Measurements from ENCODE around the gene CCDC120.

Gene CCDC120

GRCh38 chrX:49058794-49059193 is at the start of gene CCDC120:
CCDC120 (plus strand) TSS chrX:49058999; CDS start chrX:49062042, 3,043 bp downstream.
- no peak for DNase-seq

- DNase-seq: no peak
These were observed 39.7 kb upstream of the CCDC120 start for GRCh38 chrX:49019050-49019449.

- no peak for DNase-seq
These were observed 39.1 kb upstream of the CCDC120 start for GRCh38 chrX:49019599-49020249.

GRCh38 chrX:49029876-49030275 is 28.9 kb upstream of the CCDC120 start:
- no peak for DNase-seq

GRCh38 chrX:49030283-49030682 is 28.5 kb upstream of the CCDC120 start:
- DNase-seq: no peak

- DNase-seq: no peak
These were observed 20.8 kb upstream of the CCDC120 start for GRCh38 chrX:49037883-49038475.

GRCh38 chrX:49039598-49040375 is 19.0 kb upstream of the CCDC120 start:
- DNase-seq: peak; percentile 49

- DNase-seq: no peak
These were observed 18.3 kb upstream of the CCDC120 start for GRCh38 chrX:49040376-49040955.

- peak; percentile 4 for DNase-seq
These were observed 16.8 kb upstream of the CCDC120 start for GRCh38 chrX:49041744-49042580.

- no peak for DNase-seq
These were observed 16.1 kb upstream of the CCDC120 start for GRCh38 chrX:49042581-49043219.

- peak; percentile 96 for DNase-seq
These were observed 15.4 kb upstream of the CCDC120 start, which contains the start of gene TFE3 for GRCh38 chrX:49043220-49043986. TFE3 (minus strand) TSS chrX:49043357; CDS start chrX:49043226, 131 bp downstream.

GRCh38 chrX:49043987-49044281 is 14.9 kb upstream of the CCDC120 start:
- DNase-seq: no peak

GRCh38 chrX:49053223-49054072 is 5.4 kb upstream of the CCDC120 start:
- DNase-seq: peak; percentile 66

- DNase-seq: no peak
These were observed 4.6 kb upstream of the CCDC120 start for GRCh38 chrX:49054073-49054762.

- no peak for DNase-seq
These were observed 402 bp downstream of the CCDC120 start for GRCh38 chrX:49059201-49059600.

- DNase-seq: no peak
These were observed 884 bp downstream of the CCDC120 start for GRCh38 chrX:49059681-49060085.

GRCh38 chrX:49060914-49061313 is 2.1 kb downstream of the CCDC120 start:
- no peak for DNase-seq

GRCh38 chrX:49061490-49061889 is 2.7 kb downstream of the CCDC120 start:
- no peak for DNase-seq

- no peak for DNase-seq
These were observed 3.1 kb downstream of the CCDC120 start for GRCh38 chrX:49061916-49062315.

GRCh38 chrX:49063715-49064114 is 4.9 kb downstream of the CCDC120 start:
- DNase-seq: no peak

Measured in activated naive CD4-positive, alpha-beta T cell treated with Interleukin-2 at 50 U/mL for 16 hours (primary cell).